Stimulated activated CD4-positive, alpha-beta T cell treated with anti-CD3 and anti-CD28 coated beads, Interleukin-4, amount 100 ng/mL, for 4 hours (primary cell): Measurements from ENCODE around the gene ZMYND8.
"Not testable (repeated sequence)": the region's sequence is repeated elsewhere in the genome, so short reads cannot be mapped to it uniquely, and the experiment has no call there.

Experiments
- DNase-seq, 2 experiments: peaks; one replicate each; pipeline ENCODE4 v3.0.0-alpha.2; 2020

Gene ZMYND8

GRCh38 chr20:47262365-47263013, 94.0 kb downstream of the ZMYND8 start:
- no peak for DNase-seq

GRCh38 chr20:47262008-47262364, 94.5 kb downstream of the ZMYND8 start:
- no peak for DNase-seq

GRCh38 chr20:47261161-47261774, 95.2 kb downstream of the ZMYND8 start:
- not testable (repeated sequence) for DNase-seq

GRCh38 chr20:47260540-47261126, 95.9 kb downstream of the ZMYND8 start:
- DNase-seq = not testable (repeated sequence)

- DNase-seq = no peak
These were observed 97.5 kb downstream of the ZMYND8 start for GRCh38 chr20:47258745-47259695.

- no peak for DNase-seq
These were observed 98.7 kb downstream of the ZMYND8 start for GRCh38 chr20:47257771-47258170.

- no peak for DNase-seq
These were observed 99.2 kb downstream of the ZMYND8 start for GRCh38 chr20:47257256-47257655.

GRCh38 chr20:47256668-47257236, 99.7 kb downstream of the ZMYND8 start:
- no peak for DNase-seq

- DNase-seq = no peak
These were observed 102.6 kb downstream of the ZMYND8 start for GRCh38 chr20:47253872-47254271.

- no peak for DNase-seq
These were observed 103.6 kb downstream of the ZMYND8 start for GRCh38 chr20:47252879-47253307.

- no peak for DNase-seq
These were observed 105.1 kb downstream of the ZMYND8 start for GRCh38 chr20:47251154-47252020.

GRCh38 chr20:47250360-47250759, 106.1 kb downstream of the ZMYND8 start:
- DNase-seq = no peak

- DNase-seq = no peak
These were observed 106.6 kb downstream of the ZMYND8 start for GRCh38 chr20:47249913-47250312.

- DNase-seq = no peak
These were observed 108.0 kb downstream of the ZMYND8 start for GRCh38 chr20:47248448-47248966.

- DNase-seq = no peak
These were observed 108.5 kb downstream of the ZMYND8 start for GRCh38 chr20:47247972-47248371.

GRCh38 chr20:47246061-47246777, 110.3 kb downstream of the ZMYND8 start:
- no peak for DNase-seq

GRCh38 chr20:47245166-47245565, 111.3 kb downstream of the ZMYND8 start:
- not testable (repeated sequence) for DNase-seq

GRCh38 chr20:47244451-47244850, 112.0 kb downstream of the ZMYND8 start:
- no peak for DNase-seq

- DNase-seq = no peak
These were observed 112.8 kb downstream of the ZMYND8 start for GRCh38 chr20:47243532-47244305.

- DNase-seq = no peak
These were observed 113.5 kb downstream of the ZMYND8 start for GRCh38 chr20:47243003-47243402.
